LNCaP clone FGC (cell line): ENCODE data around the gene MYCBPAP.

ENCODE experiments used
- DNase-seq: peaks from one replicate; pipeline ENCODE4 v3.0.0-alpha.2; 2011; ENCODE audit warnings: low read depth
- H3K4me3 ChIP-seq: 2 replicates; pipeline ENCODE4 v1.5.1; 2011; ENCODE audit warnings: mild to moderate bottlenecking, low read depth, low read length, control low read depth
- CTCF ChIP-seq: IDR thresholded peaks from 2 replicates; pipeline ENCODE4 v1.5.1; 2012; ENCODE audit warnings: mild to moderate bottlenecking; ENCODE audit not compliant: control insufficient read depth, insufficient read depth; ENCODE audit errors: extremely low read depth

MYCBPAP gene

DNA sequence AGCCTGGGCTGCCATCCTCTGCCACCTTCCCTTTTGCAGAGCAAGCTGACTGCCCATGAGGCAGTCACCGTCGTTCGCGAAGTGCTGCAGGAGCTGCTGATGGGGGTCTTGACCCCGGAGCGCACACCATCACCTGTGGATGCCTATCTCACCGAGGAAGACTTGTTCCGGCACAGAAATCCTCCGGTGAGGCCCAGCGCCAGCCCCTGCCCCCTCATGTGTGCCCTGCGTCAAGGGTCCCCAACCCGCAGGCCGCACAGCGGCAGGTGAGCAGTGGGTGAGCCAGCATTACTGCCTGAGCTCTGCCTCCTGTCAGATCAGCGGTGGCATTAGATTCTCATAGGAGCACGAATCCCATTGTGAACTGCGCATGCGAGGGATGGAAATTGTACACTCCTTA, 16.6 kb downstream of the MYCBPAP start:
- TF ChIP-seq CTCF: no peak

GRCh38 chr17:50527155-50527762, 19.0 kb downstream of the MYCBPAP start:
- no peak for DNase-seq
- no peak for TF ChIP-seq CTCF
- H3K4me3 ChIP-seq: no peak overlapping the region

More for the DNA sequence above, 16.6 kb downstream of the MYCBPAP start:
- DNase-seq: no peak
- no peak overlapping the region for H3K4me3 ChIP-seq

DNA sequence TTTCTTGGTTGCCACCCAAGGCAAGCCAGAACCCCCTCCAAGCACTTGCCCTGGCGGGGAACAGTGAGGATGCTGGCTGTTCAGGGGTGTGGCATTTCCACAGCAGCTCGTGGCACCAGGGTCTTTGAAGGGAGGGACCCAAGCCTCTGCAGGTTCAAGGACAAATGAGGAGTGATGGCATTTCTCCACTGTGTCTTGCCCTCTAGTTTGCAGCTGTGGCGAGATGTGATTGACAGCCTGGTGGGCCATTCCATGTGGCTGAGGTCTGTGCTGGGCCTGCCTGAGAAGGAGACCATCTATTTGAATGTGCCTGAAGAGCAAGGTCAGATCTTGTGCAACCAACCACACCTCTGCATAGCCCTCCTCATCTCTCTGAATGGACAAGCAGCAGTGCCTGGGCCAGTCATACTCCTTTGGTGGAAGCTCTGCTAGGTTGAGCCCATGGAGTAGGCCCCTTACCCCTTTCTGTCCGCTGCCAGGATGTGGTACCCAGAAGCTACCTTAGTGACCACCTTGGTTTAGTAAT, 19.8 kb downstream of the MYCBPAP start:
- no peak for TF ChIP-seq CTCF
- no peak overlapping the region for H3K4me3 ChIP-seq
- no peak for DNase-seq

DNA sequence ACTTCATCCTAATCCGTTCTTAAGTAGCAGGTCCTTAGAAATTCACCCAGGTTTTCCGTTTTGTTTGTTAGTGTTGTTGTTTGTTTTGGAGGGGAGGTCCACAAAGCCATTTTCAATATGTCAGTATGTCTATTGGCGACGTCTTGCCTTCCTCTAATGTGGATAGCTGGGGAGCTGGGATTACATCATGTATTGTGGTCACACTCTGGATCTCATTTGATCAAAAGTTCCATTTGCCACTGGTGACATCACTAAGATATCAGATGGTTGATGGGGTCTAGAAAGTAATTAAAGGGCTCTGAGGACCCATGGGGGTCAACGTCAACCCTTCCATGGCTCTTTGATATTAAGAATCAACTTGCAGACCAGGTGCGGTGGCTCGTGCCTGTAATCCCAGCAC, 21.6 kb downstream of the MYCBPAP start:
- DNase-seq: no peak
- TF ChIP-seq CTCF: no peak
- no peak overlapping the region for H3K4me3 ChIP-seq

- H3K4me3 ChIP-seq: no peak overlapping the region
- no peak for TF ChIP-seq CTCF
- DNase-seq: no peak
These were observed 23.3 kb downstream of the MYCBPAP start for GRCh38 chr17:50531428-50532025.

GRCh38 chr17:50532452-50533024, 24.3 kb downstream of the MYCBPAP start, which contains the start of gene EPN3:
Gene EPN3 (plus strand): TSS chr17:50532735. CDS start chr17:50536557, 3,822 bp downstream.
- TF ChIP-seq CTCF: no peak
- H3K4me3 ChIP-seq: peak within 1 kb of the TSS; percentile 98
- DNase-seq: peak; percentile 52
